Measurements from ENCODE around the gene WDR20.

GRCh38 chr14:102210421-102211042 lies 70.8 kb downstream of the WDR20 start:
- TF ChIP-seq CTCF (IDR thresholded peaks at IDR 0.05) (no peak), POLR2A (IDR thresholded peaks at IDR 0.05) (no peak)
